Mucosa of stomach (tissue), 1 donor: ENCODE results near the gene YES1.

ENCODE experiments used
- H3K27me3 ChIP-seq: one replicate; pipeline ENCODE4 v1.7.0; 2013; ENCODE audit warnings: mild to moderate bottlenecking, low read length; ENCODE audit not compliant: control insufficient read depth, insufficient read depth
- H3K36me3 ChIP-seq: one replicate; pipeline ENCODE4 v1.7.0; 2013; ENCODE audit warnings: low read length; ENCODE audit not compliant: control insufficient read depth, insufficient read depth
- H3K4me1 ChIP-seq: one replicate; pipeline ENCODE4 v1.7.0; 2013; ENCODE audit warnings: mild to moderate bottlenecking, low read length; ENCODE audit not compliant: control insufficient read depth, insufficient read depth
- H3K4me3 ChIP-seq: one replicate; pipeline ENCODE4 v1.7.0; 2013; ENCODE audit warnings: low read length
- H3K9ac ChIP-seq: one replicate; pipeline ENCODE4 v1.7.0; 2013; ENCODE audit warnings: mild to moderate bottlenecking, low read length, moderate library complexity
- H3K9me3 ChIP-seq: one replicate; pipeline ENCODE4 v1.7.0; 2013; ENCODE audit warnings: mild to moderate bottlenecking, low read length, moderate library complexity; ENCODE audit not compliant: control insufficient read depth
- donor health status: Pancreatic carcinoma.

Gene YES1

DNA sequence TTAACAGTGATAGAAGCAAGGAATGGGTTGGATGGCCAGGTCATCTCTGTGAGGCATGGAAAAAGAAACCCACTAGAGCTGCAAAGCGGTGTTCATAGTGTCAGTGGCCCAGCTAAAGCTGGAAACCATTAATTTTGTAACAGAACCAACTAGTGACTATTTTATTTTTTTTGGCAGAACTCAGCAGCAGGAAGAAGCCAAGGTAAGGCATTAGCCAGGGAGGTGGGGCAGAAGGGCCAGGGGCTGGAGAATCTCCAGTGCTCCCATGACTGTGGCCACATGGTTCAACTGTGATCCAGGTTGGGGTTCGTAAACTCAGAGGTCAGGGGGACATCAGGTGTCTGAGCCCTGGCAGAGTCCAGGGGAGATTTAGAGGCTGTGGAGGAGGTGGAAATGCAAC is 25.9 kb upstream of the YES1 start:
- no peaks in the 10 kb centered on the region for H3K36me3 ChIP-seq
- no peak overlapping the region for H3K9ac ChIP-seq
- no peak overlapping the region for H3K4me3 ChIP-seq
- no peaks in the 10 kb centered on the region for H3K4me1 ChIP-seq
- peaks cover 2% of the 10 kb centered on the region for H3K27me3 ChIP-seq
- H3K9me3 ChIP-seq, result no peaks in the 10 kb centered on the region

DNA sequence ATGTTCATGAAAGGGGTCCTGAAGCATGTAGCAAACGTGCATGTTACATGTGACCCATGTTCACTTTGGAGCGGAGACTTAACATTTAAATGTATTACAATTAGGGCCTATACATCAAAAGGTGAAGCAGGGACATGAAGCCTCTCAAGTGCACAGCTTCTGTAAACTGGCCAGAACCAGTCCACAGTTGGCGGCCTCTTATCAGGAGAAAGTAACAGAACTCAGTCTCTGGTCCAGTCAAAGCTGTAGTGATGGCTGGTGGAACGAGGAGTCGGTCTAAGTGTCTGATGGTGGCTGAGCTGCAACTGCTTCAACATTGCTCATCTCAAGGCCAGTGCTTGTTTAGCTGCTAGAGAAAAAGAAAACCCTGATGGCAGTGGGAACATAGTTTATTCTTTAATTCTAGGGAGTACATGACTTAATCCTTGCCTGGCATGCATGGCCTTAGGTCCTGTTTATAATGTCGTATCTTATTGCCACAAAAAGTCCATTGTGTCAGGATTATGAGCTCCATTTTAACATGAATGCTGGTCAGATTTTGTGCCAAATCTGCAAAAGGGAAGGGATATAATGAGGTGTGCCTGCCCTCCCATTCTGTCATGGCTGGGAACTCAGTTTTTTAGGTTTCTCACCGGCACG is 22.2 kb upstream of the YES1 start:
- H3K4me3 ChIP-seq, result no peak overlapping the region
- H3K4me1 ChIP-seq, result no peaks in the 10 kb centered on the region
- H3K9ac ChIP-seq, result no peak overlapping the region
- no peaks in the 10 kb centered on the region for H3K36me3 ChIP-seq
- peaks cover 2% of the 10 kb centered on the region for H3K27me3 ChIP-seq
- no peaks in the 10 kb centered on the region for H3K9me3 ChIP-seq

GRCh38 chr18:833197-833596 is 21.2 kb upstream of the YES1 start:
- Histone ChIP-seq H3K36me3 (no peaks in the 10 kb centered on the region), H3K27me3 (peaks cover 2% of the 10 kb centered on the region), H3K9ac (no peak overlapping the region), H3K4me3 (no peak overlapping the region), H3K9me3 (no peaks in the 10 kb centered on the region), H3K4me1 (no peaks in the 10 kb centered on the region)

DNA sequence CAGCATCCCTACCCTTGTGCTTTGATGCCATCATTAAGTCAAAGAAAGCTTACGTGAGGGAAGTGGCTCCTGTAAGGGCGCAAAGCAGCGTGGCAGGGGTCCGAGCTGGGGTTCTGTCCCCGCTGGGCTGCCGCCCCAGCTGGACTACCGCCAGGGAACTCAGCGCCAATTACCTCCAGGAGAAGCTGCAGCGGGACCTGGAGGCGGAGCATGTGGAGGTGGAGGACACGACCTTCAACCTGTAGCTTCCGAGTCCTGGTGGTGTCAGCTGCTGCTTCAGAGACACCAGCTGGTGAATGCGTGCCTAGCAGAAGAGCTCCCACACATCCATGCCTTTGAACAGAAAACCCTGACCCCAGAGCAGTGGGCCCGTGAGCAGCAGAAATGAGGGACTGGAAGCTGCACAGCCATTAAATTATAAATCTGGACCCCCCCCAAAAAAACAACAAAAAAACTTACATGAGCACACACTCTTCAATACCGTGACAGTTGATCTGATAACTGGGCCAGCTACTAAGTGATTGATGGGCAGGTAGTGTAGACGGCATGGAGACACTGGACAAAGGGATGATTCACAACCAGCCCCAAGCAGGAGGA is 20.1 kb upstream of the YES1 start:
- Histone ChIP-seq H3K9me3 (no peaks in the 10 kb centered on the region), H3K36me3 (no peaks in the 10 kb centered on the region), H3K4me3 (no peak overlapping the region), H3K27me3 (peaks cover 2% of the 10 kb centered on the region), H3K9ac (no peak overlapping the region), H3K4me1 (no peaks in the 10 kb centered on the region)

GRCh38 chr18:830315-830901 is 18.4 kb upstream of the YES1 start:
- H3K9me3 ChIP-seq, result no peaks in the 10 kb centered on the region
- H3K4me1 ChIP-seq, result no peaks in the 10 kb centered on the region
- no peak overlapping the region for H3K9ac ChIP-seq
- no peak overlapping the region for H3K4me3 ChIP-seq
- peaks cover 2% of the 10 kb centered on the region for H3K27me3 ChIP-seq
- no peaks in the 10 kb centered on the region for H3K36me3 ChIP-seq

DNA sequence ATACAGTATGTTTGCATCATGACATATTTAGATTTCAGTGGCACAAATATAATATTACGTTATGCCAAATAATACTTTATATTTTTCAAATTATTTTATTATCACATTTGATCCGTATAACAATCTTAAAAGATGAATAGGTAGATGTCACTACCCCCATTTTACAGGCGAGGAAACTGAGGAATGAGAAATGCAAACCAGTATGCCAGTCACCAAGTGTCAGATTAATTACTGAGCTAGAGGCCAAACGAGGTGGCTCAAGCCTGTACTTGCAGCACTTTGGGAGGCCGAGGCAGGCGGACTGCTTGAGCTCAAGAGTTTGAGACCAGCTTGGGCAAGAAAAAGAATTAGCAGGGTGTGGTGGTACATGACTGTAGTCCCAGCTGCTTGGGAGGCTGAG is 17.4 kb upstream of the YES1 start:
- Histone ChIP-seq H3K36me3 (no peaks in the 10 kb centered on the region), H3K4me3 (no peak overlapping the region), H3K27me3 (peaks cover 2% of the 10 kb centered on the region), H3K4me1 (no peaks in the 10 kb centered on the region), H3K9ac (no peak overlapping the region), H3K9me3 (no peaks in the 10 kb centered on the region)

DNA sequence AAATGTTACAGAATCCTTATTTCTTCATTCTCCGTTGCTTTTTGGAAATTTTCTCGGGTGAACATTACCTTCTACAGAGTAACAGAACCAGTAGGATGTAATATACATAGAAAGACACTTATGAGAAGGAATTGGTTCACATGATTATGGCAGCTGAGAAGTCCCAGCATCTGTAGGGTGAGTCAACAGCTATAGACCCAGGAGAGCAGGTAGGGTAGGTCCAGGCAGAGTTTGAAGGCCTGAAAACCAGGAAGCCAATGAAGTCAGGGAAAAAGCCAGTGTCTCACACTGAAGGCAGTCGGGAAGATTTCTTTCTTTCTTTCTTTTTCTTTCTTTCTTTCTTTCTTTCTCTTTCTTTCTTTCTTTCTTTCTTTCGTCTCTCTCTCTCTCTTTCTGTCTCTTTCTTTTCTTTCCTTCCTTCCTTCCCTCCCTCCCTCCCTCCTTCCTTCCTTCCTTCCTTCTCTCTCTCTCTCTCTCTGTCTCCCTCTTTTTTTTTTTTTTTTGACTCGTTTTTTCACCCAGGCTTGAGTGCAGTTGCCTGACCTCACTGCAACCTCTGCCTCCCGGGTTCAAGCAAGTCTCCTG is 15.1 kb upstream of the YES1 start:
- Histone ChIP-seq H3K27me3 (no peaks in the 10 kb centered on the region), H3K36me3 (no peaks in the 10 kb centered on the region), H3K4me1 (no peaks in the 10 kb centered on the region), H3K9me3 (no peaks in the 10 kb centered on the region), H3K4me3 (no peak overlapping the region), H3K9ac (no peak overlapping the region)

- Histone ChIP-seq H3K4me3 (no peak overlapping the region), H3K9me3 (no peaks in the 10 kb centered on the region), H3K4me1 (no peaks in the 10 kb centered on the region), H3K27me3 (no peaks in the 10 kb centered on the region), H3K36me3 (no peaks in the 10 kb centered on the region), H3K9ac (no peak overlapping the region)
These were observed 14.0 kb upstream of the YES1 start for GRCh38 chr18:825891-826585.

DNA sequence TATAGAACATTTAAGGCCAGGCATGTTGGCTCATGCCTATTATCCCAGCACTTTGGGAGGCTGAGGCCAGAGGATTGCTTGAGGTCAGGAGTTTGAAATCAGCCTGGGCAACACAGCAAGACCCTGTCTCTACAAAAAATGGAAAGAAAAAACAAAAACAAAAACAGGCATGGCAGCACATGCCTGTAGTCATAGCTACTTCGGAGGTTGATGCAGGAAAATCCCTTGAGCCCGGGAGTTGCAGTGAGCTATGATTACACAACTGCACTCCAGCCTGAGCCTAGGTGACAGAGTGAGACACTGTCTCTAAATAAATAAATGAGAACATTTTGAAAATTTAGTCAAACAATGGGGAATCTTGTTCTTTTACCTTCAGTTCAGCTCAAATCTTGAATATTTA is 12.1 kb upstream of the YES1 start:
- Histone ChIP-seq H3K9ac (no peak overlapping the region), H3K4me1 (no peaks in the 10 kb centered on the region), H3K36me3 (no peaks in the 10 kb centered on the region), H3K27me3 (no peaks in the 10 kb centered on the region), H3K4me3 (no peak overlapping the region), H3K9me3 (no peaks in the 10 kb centered on the region)

- Histone ChIP-seq H3K4me3 (no peak overlapping the region), H3K27me3 (no peaks in the 10 kb centered on the region), H3K9me3 (no peaks in the 10 kb centered on the region), H3K9ac (no peak overlapping the region), H3K4me1 (no peaks in the 10 kb centered on the region), H3K36me3 (no peaks in the 10 kb centered on the region)
These were observed 8.6 kb upstream of the YES1 start for GRCh38 chr18:820591-821165.

GRCh38 chr18:816869-817268 is 4.8 kb upstream of the YES1 start:
- no peak overlapping the region for H3K9ac ChIP-seq
- no peaks in the 10 kb centered on the region for H3K27me3 ChIP-seq
- H3K36me3 ChIP-seq, result no peaks in the 10 kb centered on the region
- peaks cover 19% of the 10 kb centered on the region for H3K4me1 ChIP-seq
- no peak overlapping the region for H3K4me3 ChIP-seq
- H3K9me3 ChIP-seq, result no peaks in the 10 kb centered on the region
